ENCODE measurements around the gene PRELID1. TPM values are rescaled to one million over a fixed set of nuclear protein-coding genes. Genes with fewer than 3 reads are reported as not detected.

PRELID1 gene
- total RNA-seq, 1 experiment from 2014 or later: 194 TPM

GRCh38 chr5:177295924-177296323 lies 7.7 kb upstream of the PRELID1 start:
- H3K4me1 ChIP-seq (ENCODE audit: insufficient read depth, low read length, poor library complexity, severe bottlenecking): peaks cover 10% of the 10 kb centered on the region
- no peaks in the 10 kb centered on the region for H3K9me3 ChIP-seq (ENCODE audit: low read depth, low read length, poor library complexity, severe bottlenecking)
- ChIA-PET POLR2A (ENCODE audit: low non-redundant PET) (no interaction called here), CTCF (no interaction called here)
- no peaks in the 10 kb centered on the region for H3K27me3 ChIP-seq (replicated peaks; ENCODE audit: insufficient read depth, low read depth, low read length, poor library complexity)
- BruUV-seq (replicated peaks): no TSS peak
- H3K36me3 ChIP-seq (ENCODE audit: insufficient read depth, low read length, poor library complexity, severe bottlenecking): peaks cover 34% of the 10 kb centered on the region
- intact Hi-C loops (cut with micrococcal nuclease; ENCODE audit: unreplicated experiment): no loop called here
- no peak for DNase-seq (ENCODE audit: low spot score)
- TF ChIP-seq CTCF (conservative IDR thresholded peaks at IDR 0.05; ENCODE audit: low read depth, low read length): no peak
- TF ChIP-seq EZH2 (IDR thresholded peaks at IDR 0.05; ENCODE audit: borderline replicate concordance, low read depth, low read length, poor library complexity, severe bottlenecking): no peak
- H3K4me3 ChIP-seq (ENCODE audit: low read depth, low read length, poor library complexity, severe bottlenecking): no peak overlapping the region
- H3K27ac ChIP-seq (ENCODE audit: low read depth, low read length, poor library complexity, severe bottlenecking): no peak overlapping the region

GRCh38 chr5:177296581-177296980 lies 7.0 kb upstream of the PRELID1 start:
- DNase-seq (ENCODE audit: low spot score): no peak
- Histone ChIP-seq H3K9me3 (ENCODE audit: low read depth, low read length, poor library complexity, severe bottlenecking) (no peaks in the 10 kb centered on the region), H3K27me3 (replicated peaks; ENCODE audit: insufficient read depth, low read depth, low read length, poor library complexity) (no peaks in the 10 kb centered on the region), H3K4me3 (ENCODE audit: low read depth, low read length, poor library complexity, severe bottlenecking) (no peak overlapping the region), H3K27ac (ENCODE audit: low read depth, low read length, poor library complexity, severe bottlenecking) (no peak overlapping the region), H3K36me3 (ENCODE audit: insufficient read depth, low read length, poor library complexity, severe bottlenecking) (peaks cover 35% of the 10 kb centered on the region), H3K4me1 (ENCODE audit: insufficient read depth, low read length, poor library complexity, severe bottlenecking) (peaks cover 10% of the 10 kb centered on the region)
- ChIA-PET POLR2A (ENCODE audit: low non-redundant PET) (no interaction called here), CTCF (no interaction called here)
- no TSS peak for BruUV-seq (replicated peaks)
- TF ChIP-seq CTCF (conservative IDR thresholded peaks at IDR 0.05; ENCODE audit: low read depth, low read length): no peak
- TF ChIP-seq EZH2 (IDR thresholded peaks at IDR 0.05; ENCODE audit: borderline replicate concordance, low read depth, low read length, poor library complexity, severe bottlenecking): no peak
- intact Hi-C loops (cut with micrococcal nuclease; ENCODE audit: unreplicated experiment): no loop called here

- Histone ChIP-seq H3K27ac (ENCODE audit: low read depth, low read length, poor library complexity, severe bottlenecking) (no peak overlapping the region), H3K4me3 (ENCODE audit: low read depth, low read length, poor library complexity, severe bottlenecking) (no peak overlapping the region), H3K9me3 (ENCODE audit: low read depth, low read length, poor library complexity, severe bottlenecking) (no peaks in the 10 kb centered on the region), H3K36me3 (ENCODE audit: insufficient read depth, low read length, poor library complexity, severe bottlenecking) (peaks cover 25% of the 10 kb centered on the region), H3K4me1 (ENCODE audit: insufficient read depth, low read length, poor library complexity, severe bottlenecking) (peaks cover 10% of the 10 kb centered on the region), H3K27me3 (replicated peaks; ENCODE audit: insufficient read depth, low read depth, low read length, poor library complexity) (no peaks in the 10 kb centered on the region)
- DNase-seq (ENCODE audit: low spot score): no peak
- no TSS peak for BruUV-seq (replicated peaks)
- ChIA-PET POLR2A (ENCODE audit: low non-redundant PET) (no interaction called here), CTCF (interaction anchor here (0.6 kb wide), 1 partner anchor 203 kb away, joined by 6 read pairs; no protein-coding TSS in a partner anchor)
- TF ChIP-seq EZH2 (IDR thresholded peaks at IDR 0.05; ENCODE audit: borderline replicate concordance, low read depth, low read length, poor library complexity, severe bottlenecking) (no peak), CTCF (conservative IDR thresholded peaks at IDR 0.05; ENCODE audit: low read depth, low read length) (no peak)
- intact Hi-C loops (cut with micrococcal nuclease; ENCODE audit: unreplicated experiment): no loop called here
Observed at GRCh38 chr5:177297922-177298321, 5.7 kb upstream of the PRELID1 start.
